Liver (tissue), 3 donors: ENCODE results near the gene SOX13.

Experiments used
- FOXA1 ChIP-seq: IDR thresholded peaks from 2 replicates; pipeline ENCODE4 v1.6.1; 2016; ENCODE audit warnings: antibody characterized with exemption
- GABPA ChIP-seq, 2 donors: IDR thresholded peaks in 1 of 2; conservative IDR thresholded peaks in 1 of 2; 2 replicates each; pipeline ENCODE4 v1.6.1; 2016; ENCODE audit warnings: antibody characterized with exemption in 2 of 2, mild to moderate bottlenecking in 1 of 2, moderate library complexity in 1 of 2
- HNF4A ChIP-seq, 2 donors: conservative IDR thresholded peaks; 2 replicates each; pipeline ENCODE4 v1.6.1; 2016; ENCODE audit warnings: antibody characterized with exemption in 2 of 2, mild to moderate bottlenecking in 2 of 2
- HNF4G ChIP-seq: IDR thresholded peaks from 2 replicates; pipeline ENCODE4 v1.6.1; 2016; ENCODE audit warnings: antibody characterized with exemption
- RAD21 ChIP-seq, 2 donors: IDR thresholded peaks; 2 replicates each; pipeline ENCODE4 v1.6.1; 2016; ENCODE audit warnings: antibody characterized with exemption in 2 of 2, mild to moderate bottlenecking in 2 of 2
- SP1 ChIP-seq: IDR thresholded peaks from 2 replicates; pipeline ENCODE4 v1.6.1; 2018; ENCODE audit warnings: antibody characterized with exemption, mild to moderate bottlenecking
- TAF1 ChIP-seq: conservative IDR thresholded peaks from 2 replicates; pipeline ENCODE4 v1.6.1; 2016; ENCODE audit warnings: antibody characterized with exemption, mild to moderate bottlenecking
- YY1 ChIP-seq: IDR thresholded peaks from 2 replicates; pipeline ENCODE4 v1.6.1; 2016; ENCODE audit warnings: antibody characterized with exemption, mild to moderate bottlenecking
- TF ChIP-seq, protein P1 (sequence below): fragments of 150-350 bp; IDR thresholded peaks from 2 replicates; pipeline ENCODE4 v1.5.1; 2017; ENCODE audit warnings: improper control_type of control experiment, low read depth, low read length; ENCODE audit not compliant: missing input control
- TF ChIP-seq, protein P2 (sequence below): IDR thresholded peaks from 2 replicates; pipeline ENCODE4 v1.6.1; 2016; ENCODE audit warnings: antibody characterized with exemption
- donor health status: healthy.
- donor health status: healthy.

DNA sequence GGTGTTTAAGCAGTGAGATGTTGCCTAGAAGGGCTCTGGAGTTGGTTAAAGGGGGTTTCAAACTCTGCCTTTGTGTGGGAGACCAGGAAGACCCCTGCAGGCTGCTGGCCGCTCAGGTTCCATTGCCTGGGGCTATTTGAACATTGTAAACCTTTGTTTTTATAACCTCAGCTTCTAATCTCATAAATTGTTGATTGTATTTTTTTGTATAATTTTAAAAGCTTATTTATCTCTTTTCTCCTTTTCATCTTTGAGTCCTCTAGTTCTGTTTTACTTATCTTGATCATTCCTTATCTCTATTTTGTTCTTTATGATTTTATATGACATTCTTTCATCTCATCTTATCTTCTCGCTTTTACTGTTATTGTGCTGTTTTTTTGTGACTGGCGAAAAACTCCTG lies 45.5 kb upstream of the SOX13 start:
- no peak for TF ChIP-seq TAF1
- TF ChIP-seq, protein P1, sequence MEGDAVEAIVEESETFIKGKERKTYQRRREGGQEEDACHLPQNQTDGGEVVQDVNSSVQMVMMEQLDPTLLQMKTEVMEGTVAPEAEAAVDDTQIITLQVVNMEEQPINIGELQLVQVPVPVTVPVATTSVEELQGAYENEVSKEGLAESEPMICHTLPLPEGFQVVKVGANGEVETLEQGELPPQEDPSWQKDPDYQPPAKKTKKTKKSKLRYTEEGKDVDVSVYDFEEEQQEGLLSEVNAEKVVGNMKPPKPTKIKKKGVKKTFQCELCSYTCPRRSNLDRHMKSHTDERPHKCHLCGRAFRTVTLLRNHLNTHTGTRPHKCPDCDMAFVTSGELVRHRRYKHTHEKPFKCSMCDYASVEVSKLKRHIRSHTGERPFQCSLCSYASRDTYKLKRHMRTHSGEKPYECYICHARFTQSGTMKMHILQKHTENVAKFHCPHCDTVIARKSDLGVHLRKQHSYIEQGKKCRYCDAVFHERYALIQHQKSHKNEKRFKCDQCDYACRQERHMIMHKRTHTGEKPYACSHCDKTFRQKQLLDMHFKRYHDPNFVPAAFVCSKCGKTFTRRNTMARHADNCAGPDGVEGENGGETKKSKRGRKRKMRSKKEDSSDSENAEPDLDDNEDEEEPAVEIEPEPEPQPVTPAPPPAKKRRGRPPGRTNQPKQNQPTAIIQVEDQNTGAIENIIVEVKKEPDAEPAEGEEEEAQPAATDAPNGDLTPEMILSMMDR, result no peak
- TF ChIP-seq HNF4A (conservative IDR thresholded peaks at IDR 0.05), result no peak
- TF ChIP-seq, protein P2, sequence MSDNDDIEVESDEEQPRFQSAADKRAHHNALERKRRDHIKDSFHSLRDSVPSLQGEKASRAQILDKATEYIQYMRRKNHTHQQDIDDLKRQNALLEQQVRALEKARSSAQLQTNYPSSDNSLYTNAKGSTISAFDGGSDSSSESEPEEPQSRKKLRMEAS, result no peak
- no peak for TF ChIP-seq FOXA1
- TF ChIP-seq YY1, result no peak
- TF ChIP-seq RAD21 (IDR thresholded peaks at IDR 0.05), result no peak
- TF ChIP-seq SP1, result no peak
- TF ChIP-seq GABPA (IDR thresholded peaks at IDR 0.05 in 1 of 2, conservative IDR thresholded peaks at IDR 0.05 in 1 of 2), result no peak
- TF ChIP-seq HNF4G, result no peak
